Thyroid gland (tissue), 4 donors: ENCODE results near the gene SVBP. TPM values are rescaled to one million over a fixed set of nuclear protein-coding genes. Genes with fewer than 3 reads are reported as not detected.
A peak's percentile ranks its signal among the peaks of the same experiment; 100 is the strongest.
"Not testable (repeated sequence)": the region's sequence is repeated elsewhere in the genome, so short reads cannot be mapped to it uniquely, and the experiment has no call there.

ENCODE experiments used
- DNase-seq, 2 donors: peaks; one replicate each; pipeline ENCODE4 v3.0.0-alpha.2; 2019
- H3K27ac ChIP-seq, 3 donors: fragments of 200-600 bp; sonication (generic); 1 replicate in 2 of 3; 2 replicates in 1 of 3; pipeline ENCODE4 v1.5.1; 2016 to 2019; ENCODE audit warnings: mild to moderate bottlenecking in 1 of 3, moderate library complexity in 1 of 3
- H3K27me3 ChIP-seq: fragments of 200-600 bp; sonication (generic); one replicate; pipeline ENCODE4 v1.5.1; 2019
- H3K36me3 ChIP-seq, 2 donors: fragments of 200-600 bp; sonication (generic); one replicate each; pipeline ENCODE4 v1.5.1; 2016 to 2019
- H3K4me1 ChIP-seq, 2 donors: fragments of 200-600 bp; sonication (generic); one replicate each; pipeline ENCODE4 v1.5.1; 2017 to 2019
- H3K4me3 ChIP-seq, 3 donors: fragments of 200-600 bp; sonication (generic); replicated peaks in 1 of 3; 1 replicate in 2 of 3; 2 replicates in 1 of 3; pipeline ENCODE4 v1.5.1; 2016; ENCODE audit warnings: mild to moderate bottlenecking in 1 of 3
- H3K9me3 ChIP-seq: fragments of 200-600 bp; sonication (generic); one replicate; pipeline ENCODE4 v1.5.1; 2017
- POLR2A ChIP-seq, 2 donors: fragments of 450-650 bp; IDR thresholded peaks; one replicate each; pipeline ENCODE4 v1.6.1; 2017; ENCODE audit warnings: antibody characterized with exemption in 2 of 2, mild to moderate bottlenecking in 2 of 2, moderate library complexity in 1 of 2
- WGBS, 2 donors: methylation state at CpG; one replicate each; pipeline ENCODE4 v1.1.5; 2017; 5-methylcytosine and 5-hydroxymethylcytosine counted together
- intact Hi-C: fragments of 100-400 bp; cut with DNase I; formaldehyde crosslinking; loops from one replicate; pipeline ENCODE4 v1.15.1; 2023
- total RNA-seq, 4 donors: library from RNA; depleted of rRNA; stranded (reverse); fragments of >200 nt; gene quantifications; one replicate each; pipeline ENCODE4 v1.2.3, GENCODE V29; 2016
- TF ChIP-seq, protein P1 (sequence below), 6 experiments: fragments of 200-600 bp in 3 of 6; fragments of 450-650 bp in 3 of 6; sonication (generic) in 3 of 6; IDR thresholded peaks; one replicate each; pipeline ENCODE4 v1.5.1; 2016 to 2019; ENCODE audit warnings: antibody characterized with exemption in 6 of 6, mild to moderate bottlenecking in 2 of 6, inconsistent platforms in 1 of 6, moderate library complexity in 1 of 6

Gene SVBP
- total RNA-seq = 10 to 100 TPM; 20.4 to 29.0 (median 21.6) TPM

DNA sequence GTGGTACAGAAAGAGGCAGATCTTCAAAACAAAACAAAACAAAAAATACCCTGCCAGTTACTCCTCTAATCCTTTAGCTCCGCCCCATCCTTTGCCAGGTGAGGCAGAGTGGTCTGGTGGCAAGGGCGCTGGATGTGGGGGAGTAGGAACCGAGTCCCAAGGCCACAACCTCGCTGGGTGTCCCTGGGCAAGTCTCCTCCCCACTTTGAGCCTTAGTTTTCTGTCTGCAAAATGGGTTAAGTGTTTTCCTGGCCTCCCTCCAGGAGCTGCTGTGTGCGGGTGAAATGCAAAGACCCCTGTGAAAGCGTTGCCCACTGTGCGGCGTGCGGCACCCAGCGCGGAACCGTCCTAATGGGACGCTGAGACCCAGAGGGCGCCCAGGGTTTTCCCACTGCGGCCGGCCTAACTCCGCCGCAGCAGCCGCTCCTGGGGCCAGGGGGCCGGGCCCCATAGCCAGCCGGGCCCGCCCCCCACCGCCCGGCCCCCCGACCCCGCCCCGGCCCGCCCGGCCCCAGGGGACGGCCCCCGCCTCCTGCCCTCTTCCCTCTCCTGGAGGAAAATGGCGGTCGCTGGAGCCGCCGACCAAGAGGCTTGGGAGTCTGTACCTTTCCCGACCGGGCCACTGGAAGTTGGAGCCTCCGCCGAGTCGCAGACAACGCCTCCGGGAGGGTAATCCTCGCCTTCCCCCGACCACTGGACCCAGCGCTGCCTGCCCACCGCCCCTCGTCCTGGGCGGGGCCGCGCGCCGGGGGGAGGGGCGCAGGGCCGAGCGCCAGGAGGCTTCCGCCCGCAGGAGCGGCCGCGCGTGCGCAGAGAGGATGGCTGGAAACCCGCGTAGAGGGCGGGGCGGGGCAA, at the start of gene SVBP, which contains the start of gene ERMAP:
Gene SVBP (minus strand): TSS at position 813 of the 855 bp plus-strand sequence. CDS start 853 bp downstream, outside the sequence.
Gene ERMAP (plus strand): TSS at position 538 of the 855 bp plus-strand sequence. CDS start 13,327 bp downstream, outside the sequence.
- Histone ChIP-seq H3K36me3 (no peaks in the 10 kb centered on the region), H3K4me1 (peaks cover 10 to 13% of the 10 kb centered on the region in 2 donors), H3K9me3 (no peaks in the 10 kb centered on the region), H3K4me3 (peak within 1 kb of the TSS; percentile 37 to 93 (median 43)), H3K27me3 (no peaks in the 10 kb centered on the region), H3K27ac (peak within 1 kb of the TSS; percentile 91 to 100 (median 97))
- intact Hi-C loops = loop anchor here (5.0 kb wide), 1 partner anchor 50 kb away; the partner anchor contains the start of genes C1orf50 and P3H1
- TF ChIP-seq, protein P1, sequence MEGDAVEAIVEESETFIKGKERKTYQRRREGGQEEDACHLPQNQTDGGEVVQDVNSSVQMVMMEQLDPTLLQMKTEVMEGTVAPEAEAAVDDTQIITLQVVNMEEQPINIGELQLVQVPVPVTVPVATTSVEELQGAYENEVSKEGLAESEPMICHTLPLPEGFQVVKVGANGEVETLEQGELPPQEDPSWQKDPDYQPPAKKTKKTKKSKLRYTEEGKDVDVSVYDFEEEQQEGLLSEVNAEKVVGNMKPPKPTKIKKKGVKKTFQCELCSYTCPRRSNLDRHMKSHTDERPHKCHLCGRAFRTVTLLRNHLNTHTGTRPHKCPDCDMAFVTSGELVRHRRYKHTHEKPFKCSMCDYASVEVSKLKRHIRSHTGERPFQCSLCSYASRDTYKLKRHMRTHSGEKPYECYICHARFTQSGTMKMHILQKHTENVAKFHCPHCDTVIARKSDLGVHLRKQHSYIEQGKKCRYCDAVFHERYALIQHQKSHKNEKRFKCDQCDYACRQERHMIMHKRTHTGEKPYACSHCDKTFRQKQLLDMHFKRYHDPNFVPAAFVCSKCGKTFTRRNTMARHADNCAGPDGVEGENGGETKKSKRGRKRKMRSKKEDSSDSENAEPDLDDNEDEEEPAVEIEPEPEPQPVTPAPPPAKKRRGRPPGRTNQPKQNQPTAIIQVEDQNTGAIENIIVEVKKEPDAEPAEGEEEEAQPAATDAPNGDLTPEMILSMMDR (IDR thresholded peaks at IDR 0.05) = no peak
- peak in 1 of 2 donors; percentile 60 for TF ChIP-seq POLR2A (IDR thresholded peaks at IDR 0.05)
- peak; percentile 90 to 91 for DNase-seq
- 1 to 2% methylated on average over 12 to 15 of the region's 66 CpGs for WGBS, 2 donors

DNA sequence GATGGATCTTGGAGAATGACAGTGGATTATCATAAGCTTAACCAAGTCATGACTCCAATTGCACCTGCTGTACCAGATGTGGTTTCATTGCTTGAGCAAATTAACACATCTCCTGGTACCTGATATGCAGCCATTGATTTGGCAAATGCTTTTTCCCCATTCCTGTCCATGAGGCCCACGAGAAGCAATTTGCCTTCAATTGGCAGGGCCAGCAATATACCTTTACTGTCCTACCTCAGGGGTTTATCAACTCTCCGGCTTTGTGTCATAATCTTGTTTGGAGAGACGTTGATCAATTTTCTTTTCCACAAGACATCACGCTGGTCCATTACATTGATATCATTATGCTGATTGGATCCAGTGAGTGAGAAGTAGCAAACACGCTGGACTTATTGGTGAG, 49.4 kb upstream of the SVBP start:
- WGBS, 2 donors = 89 to 90% methylated on average over 5 of the region's 5 CpGs
- TF ChIP-seq POLR2A (IDR thresholded peaks at IDR 0.05) = no peak
- TF ChIP-seq, protein P1 (IDR thresholded peaks at IDR 0.05) = no peak
- no peak overlapping the region for H3K4me3 ChIP-seq
- no peaks in the 10 kb centered on the region for H3K36me3 ChIP-seq
- intact Hi-C loops = no loop called here
- H3K9me3 ChIP-seq = no peaks in the 10 kb centered on the region
- no peaks in the 10 kb centered on the region for H3K4me1 ChIP-seq
- no peak for DNase-seq
- no peak overlapping the region for H3K27ac ChIP-seq
- H3K27me3 ChIP-seq = no peaks in the 10 kb centered on the region

DNA sequence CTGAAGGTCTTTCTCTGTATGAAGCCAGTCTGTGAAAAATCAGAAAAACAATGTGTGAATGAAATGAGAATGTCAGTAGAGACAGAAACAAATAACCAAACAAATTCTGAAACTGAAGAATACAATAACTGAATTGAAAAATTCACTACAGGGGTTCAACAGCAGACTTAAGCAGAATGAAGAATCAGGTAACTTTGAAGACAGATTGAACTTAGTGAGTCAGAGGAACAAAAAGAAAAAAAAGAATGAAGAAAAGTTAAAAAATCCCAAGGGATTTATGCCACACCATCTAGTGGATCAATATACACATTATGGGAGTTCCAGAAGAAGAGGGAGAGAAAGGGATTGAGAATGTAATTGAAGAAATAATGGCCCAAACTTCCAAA, 43.8 kb upstream of the SVBP start:
- H3K36me3 ChIP-seq = no peaks in the 10 kb centered on the region
- no peaks in the 10 kb centered on the region for H3K9me3 ChIP-seq
- intact Hi-C loops = no loop called here
- H3K27me3 ChIP-seq = no peaks in the 10 kb centered on the region
- H3K27ac ChIP-seq = no peak overlapping the region
- no peaks in the 10 kb centered on the region for H3K4me1 ChIP-seq
- no peak for TF ChIP-seq POLR2A (IDR thresholded peaks at IDR 0.05)
- TF ChIP-seq, protein P1 (IDR thresholded peaks at IDR 0.05) = no peak
- H3K4me3 ChIP-seq = no peak overlapping the region
- no peak for DNase-seq

- no peak for DNase-seq
- no peak overlapping the region for H3K4me3 ChIP-seq
- H3K27me3 ChIP-seq = no peaks in the 10 kb centered on the region
- H3K9me3 ChIP-seq = no peaks in the 10 kb centered on the region
- TF ChIP-seq POLR2A (IDR thresholded peaks at IDR 0.05) = no peak
- TF ChIP-seq, protein P1 (IDR thresholded peaks at IDR 0.05) = no peak
- no peaks in the 10 kb centered on the region for H3K4me1 ChIP-seq
- H3K36me3 ChIP-seq = no peaks in the 10 kb centered on the region
- intact Hi-C loops = no loop called here
- no peak overlapping the region for H3K27ac ChIP-seq
- 71 to 82% methylated on average over 4 of the region's 4 CpGs for WGBS, 2 donors
Measured at GRCh38 chr1:42860339-42861013, 43.3 kb upstream of the SVBP start.

DNA sequence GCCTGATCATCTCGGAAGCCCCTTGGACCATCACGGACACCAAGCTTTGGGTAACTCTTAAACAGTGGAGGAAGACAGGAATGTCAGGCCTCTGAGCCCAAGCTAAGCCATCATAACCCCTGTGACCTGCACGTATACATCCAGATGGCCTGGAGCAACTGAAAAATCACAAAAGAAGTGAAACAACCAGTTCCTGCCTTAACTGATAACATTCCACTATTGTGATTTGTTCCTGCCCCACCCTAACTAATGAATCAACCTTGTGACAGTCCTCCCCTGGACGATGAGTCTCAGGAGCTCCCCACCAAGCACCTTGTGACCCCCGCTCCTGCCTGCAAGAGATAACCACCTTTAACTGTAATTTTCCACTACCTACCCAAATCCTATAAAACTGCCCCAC, 42.2 kb upstream of the SVBP start:
- DNase-seq, H3K27ac ChIP-seq, H3K4me1 ChIP-seq, intact Hi-C loops, H3K36me3 ChIP-seq, H3K4me3 ChIP-seq, H3K27me3 ChIP-seq, H3K9me3 ChIP-seq: not testable (repeated sequence)
- WGBS, 2 donors = 83 to 91% methylated on average over 5 of the region's 5 CpGs

- WGBS, 2 donors = 92 to 93% methylated on average over 3 of the region's 3 CpGs
- H3K4me1 ChIP-seq, H3K36me3 ChIP-seq, DNase-seq, intact Hi-C loops, H3K27ac ChIP-seq, H3K27me3 ChIP-seq, H3K4me3 ChIP-seq, H3K9me3 ChIP-seq: not testable (repeated sequence)
Measured at GRCh38 chr1:42856554-42856953, 39.4 kb upstream of the SVBP start.
